NCI-H2227 (cell line): ENCODE results near the gene RTN4IP1.

Experiments
- DNase-seq: peaks from one replicate; lab custom pipeline; 2025; ENCODE audit not compliant: unreplicated experiment; lab: John Stamatoyannopoulos, UW

Gene RTN4IP1

DNA sequence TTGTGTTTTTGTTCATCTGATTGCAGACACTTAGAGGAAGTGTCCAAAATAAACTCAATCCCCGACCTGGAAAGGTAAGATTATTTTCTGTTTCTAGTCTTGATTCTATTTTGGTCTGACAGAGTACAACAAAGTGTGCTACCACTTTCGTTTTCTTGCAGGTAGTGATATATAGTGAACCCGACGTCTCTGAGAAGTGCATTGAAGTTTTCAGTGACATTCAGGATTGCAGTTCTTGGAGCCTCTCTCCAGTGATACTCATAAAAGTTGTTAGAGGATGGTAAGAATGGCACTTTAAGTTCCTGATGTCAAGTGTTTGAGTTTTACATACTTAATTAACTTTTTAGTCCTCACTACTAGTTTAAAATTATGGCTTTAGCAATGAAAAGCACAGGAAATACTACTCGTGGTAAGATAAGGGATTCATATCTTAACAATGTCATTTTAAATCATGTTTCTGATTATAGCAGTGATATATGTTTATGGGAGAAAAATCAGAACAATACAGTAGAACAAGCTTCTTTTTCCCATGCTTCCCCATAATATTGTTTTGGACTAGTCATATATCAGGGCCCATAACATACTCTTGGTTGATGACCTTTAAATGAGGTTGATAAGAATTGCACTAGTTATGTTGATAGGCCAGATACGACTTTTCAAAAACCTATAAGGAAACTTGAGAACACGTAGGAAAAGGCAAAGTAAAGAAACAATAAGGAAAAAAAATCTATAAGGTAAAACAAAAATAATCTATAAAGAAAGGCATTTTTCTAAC, 104.0 kb downstream of the RTN4IP1 start:
- no peak for DNase-seq

GRCh38 chr6:106522562-106523250, 106.6 kb downstream of the RTN4IP1 start:
- DNase-seq, result no peak
